Stimulated activated CD8-positive, alpha-beta memory T cell treated with anti-CD3 and anti-CD28 coated beads, Interleukin-4, amount 100 ng/mL, for 48 hours (primary cell): ENCODE data around the gene GFM2.
"Not testable (repeated sequence)": the region's sequence is repeated elsewhere in the genome, so short reads cannot be mapped to it uniquely, and the experiment has no call there.

ENCODE experiments used
- DNase-seq: peaks from one replicate; pipeline ENCODE4 v3.0.0-alpha.2; 2020

Gene GFM2, protein sequence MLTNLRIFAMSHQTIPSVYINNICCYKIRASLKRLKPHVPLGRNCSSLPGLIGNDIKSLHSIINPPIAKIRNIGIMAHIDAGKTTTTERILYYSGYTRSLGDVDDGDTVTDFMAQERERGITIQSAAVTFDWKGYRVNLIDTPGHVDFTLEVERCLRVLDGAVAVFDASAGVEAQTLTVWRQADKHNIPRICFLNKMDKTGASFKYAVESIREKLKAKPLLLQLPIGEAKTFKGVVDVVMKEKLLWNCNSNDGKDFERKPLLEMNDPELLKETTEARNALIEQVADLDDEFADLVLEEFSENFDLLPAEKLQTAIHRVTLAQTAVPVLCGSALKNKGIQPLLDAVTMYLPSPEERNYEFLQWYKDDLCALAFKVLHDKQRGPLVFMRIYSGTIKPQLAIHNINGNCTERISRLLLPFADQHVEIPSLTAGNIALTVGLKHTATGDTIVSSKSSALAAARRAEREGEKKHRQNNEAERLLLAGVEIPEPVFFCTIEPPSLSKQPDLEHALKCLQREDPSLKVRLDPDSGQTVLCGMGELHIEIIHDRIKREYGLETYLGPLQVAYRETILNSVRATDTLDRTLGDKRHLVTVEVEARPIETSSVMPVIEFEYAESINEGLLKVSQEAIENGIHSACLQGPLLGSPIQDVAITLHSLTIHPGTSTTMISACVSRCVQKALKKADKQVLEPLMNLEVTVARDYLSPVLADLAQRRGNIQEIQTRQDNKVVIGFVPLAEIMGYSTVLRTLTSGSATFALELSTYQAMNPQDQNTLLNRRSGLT

DNA sequence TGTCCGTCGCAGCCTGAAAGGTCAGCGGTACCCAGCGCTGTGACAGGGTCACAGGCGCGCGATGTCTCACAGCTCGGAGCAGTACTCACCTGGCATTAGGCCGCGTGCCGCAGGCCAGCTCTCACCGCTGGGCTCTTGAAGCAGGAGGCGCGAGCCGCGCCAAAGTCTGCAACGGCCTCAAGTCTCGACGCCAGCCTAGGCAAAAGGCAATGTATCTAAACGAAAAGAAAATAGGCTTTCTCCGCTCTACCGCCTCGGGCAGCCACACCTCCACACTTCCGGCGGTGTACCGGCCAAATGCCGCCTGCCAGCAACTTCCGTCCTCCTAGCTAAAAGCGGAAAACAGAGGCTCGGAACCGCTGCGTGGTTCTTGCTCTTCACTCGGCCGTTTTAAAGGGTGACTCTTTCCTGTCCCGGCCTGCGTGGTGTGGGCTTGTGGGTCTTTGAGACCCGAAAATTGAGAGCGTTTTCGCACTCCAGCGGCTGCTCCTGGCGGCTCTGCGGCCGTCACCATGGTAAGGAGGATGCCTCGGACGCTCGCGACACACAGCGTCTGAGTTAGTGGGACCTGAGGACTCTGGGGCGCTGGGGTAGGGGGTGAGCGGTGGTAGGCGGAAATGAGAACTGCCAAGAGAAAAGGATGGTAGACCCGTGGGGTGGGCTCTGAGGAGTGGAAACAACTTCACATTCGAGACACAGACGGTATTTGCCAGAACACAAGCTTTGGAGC, at the start of gene GFM2, which contains the start of gene NSA2:
Gene GFM2 (minus strand): TSS at position 269 of the 730 bp plus-strand sequence. CDS start 3,375 bp downstream, outside the sequence.
Gene NSA2 (plus strand): TSS at position 401 of the 730 bp plus-strand sequence. CDS start 112 bp downstream, at position 513.
- peak; percentile 94 for DNase-seq

GRCh38 chr5:74810915-74811314, 44.0 kb upstream of the GFM2 start:
- DNase-seq = no peak

DNA sequence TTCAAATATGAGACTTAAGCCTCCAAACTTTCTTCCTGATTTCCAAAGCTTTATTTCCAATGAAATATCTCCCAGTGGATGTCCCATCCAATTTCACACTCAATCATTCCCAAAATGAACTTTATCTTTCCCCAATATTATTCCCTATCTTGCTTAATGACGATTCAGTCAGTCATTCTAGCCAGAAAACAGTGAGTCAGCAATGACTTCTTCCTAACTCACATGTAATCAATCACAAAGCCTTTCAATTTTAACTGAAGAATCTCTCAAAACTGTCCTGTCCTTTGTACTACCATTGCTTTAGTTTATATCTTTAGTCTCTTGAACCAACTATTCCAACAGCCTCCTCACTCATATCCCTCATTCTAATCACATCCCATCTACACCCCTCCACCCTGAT, 35.0 kb upstream of the GFM2 start:
- no peak for DNase-seq

GRCh38 chr5:74801197-74801596, 34.3 kb upstream of the GFM2 start:
- no peak for DNase-seq

DNA sequence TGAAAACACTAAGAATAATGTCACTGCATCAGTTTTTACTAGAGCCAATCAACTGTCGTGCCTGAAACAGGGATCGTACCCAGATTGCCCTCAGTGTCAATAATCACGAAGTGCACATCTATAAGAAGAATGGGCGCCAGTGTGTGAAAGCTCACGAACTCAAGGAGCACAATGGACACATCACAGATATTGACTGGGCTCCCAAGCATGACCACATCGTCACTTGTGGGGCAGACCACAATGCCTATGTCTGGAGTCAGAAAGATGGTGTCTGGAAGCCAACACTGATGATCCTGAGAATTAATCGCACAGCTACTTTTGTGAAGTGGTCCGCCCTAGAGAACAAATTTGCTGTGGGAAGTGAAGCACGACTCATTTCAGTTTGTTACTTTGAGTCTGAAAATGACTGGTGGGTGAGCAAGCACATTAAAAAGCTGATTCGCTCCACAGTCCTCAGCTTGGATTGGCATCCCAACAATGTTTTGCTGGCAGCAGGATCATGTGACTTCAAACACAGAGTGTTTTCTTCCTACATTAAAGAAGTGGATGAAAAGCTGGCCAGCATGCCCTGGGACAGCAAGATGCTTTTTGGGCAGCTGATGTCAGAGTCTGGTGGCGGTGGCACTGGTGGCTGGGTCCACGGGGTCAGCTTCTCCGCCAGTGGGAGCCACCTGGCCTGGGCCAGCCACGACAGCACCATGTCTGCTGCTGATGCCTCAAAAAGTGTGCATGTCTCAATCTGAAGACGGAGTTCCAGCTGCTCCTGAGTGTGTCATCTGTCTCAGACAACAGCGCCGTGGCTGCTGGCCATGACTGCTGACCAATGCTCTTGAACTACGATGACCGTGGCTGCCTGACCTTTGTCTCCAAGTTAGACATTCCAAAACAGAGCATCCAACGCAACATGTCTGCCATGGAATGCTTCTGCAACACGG, 32.3 kb upstream of the GFM2 start:
- DNase-seq = no peak

DNA sequence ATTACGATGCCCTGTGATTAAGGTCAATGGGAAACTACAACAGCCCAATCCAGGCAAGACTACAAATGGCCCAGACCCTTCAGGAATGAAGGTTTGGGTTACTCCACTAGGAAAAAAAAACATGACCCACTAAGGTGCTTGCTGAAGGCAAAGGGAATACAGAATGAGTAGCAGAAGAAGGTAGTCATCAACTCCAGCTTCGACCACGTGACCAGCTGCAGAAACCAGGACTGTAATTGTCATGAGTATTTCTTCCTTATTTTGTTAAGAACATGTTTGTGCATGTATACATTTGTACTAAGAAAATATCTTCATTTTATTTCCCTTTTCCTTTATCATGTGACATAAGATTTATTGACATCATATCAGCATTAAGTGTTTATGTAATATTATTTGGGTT, 24.8 kb upstream of the GFM2 start:
- DNase-seq = not testable (repeated sequence)

GRCh38 chr5:74787424-74787823, 20.5 kb upstream of the GFM2 start:
- DNase-seq = no peak

DNA sequence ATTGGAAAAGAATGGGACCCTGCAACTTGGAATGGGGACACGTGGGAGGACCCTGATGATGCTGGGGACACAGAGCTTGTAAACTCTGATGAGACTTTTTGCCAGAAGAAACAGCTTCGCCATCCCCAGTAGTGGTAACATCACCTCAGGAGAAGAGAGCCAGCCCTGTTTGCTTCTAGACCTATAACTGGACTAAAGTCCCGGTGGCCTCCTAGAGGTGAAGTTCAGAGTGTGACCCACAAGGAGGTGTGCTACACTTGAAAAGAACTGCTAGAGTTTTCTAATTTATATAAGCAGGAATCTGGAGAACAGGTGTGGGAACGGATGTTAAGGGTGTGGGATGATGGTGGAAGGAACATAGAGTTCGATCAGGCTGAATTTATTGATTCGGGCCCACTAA, 19.9 kb upstream of the GFM2 start:
- no peak for DNase-seq

DNA sequence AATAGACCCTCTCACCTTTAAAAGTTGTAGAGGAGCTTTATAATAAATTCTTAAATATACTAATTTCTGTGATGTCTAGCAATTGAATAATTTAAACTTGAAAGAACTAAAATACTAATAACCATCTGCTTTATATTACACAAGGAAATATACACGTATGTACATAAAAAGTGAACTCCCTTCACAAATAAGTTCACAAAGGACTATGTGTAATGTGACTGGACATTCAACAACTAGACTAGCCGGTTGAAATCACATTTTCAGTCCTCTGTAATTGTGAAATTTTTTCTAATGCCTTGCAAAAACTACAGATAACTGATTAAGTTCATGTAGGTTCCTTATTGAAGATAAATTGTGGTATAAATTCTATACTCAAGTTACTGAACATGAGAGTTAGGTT, 11.7 kb upstream of the GFM2 start:
- DNase-seq = no peak

DNA sequence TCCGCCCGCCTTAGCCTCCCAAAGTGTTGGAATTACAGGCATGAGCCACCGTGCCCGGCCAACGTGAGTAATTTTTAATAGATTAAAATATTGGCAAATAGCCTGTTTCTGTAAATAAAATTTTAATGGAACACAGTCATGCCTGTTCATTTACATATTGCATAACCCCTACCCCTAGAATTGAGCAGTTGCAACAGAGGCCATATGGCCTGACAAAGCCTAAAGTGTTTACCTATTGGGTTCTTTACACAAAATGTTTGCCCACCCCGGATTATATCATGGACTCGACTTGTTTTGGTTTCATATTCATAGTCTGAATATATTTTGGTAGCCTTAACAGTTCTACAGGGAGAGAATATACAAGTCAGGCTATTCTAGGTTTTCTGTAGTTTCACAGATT, 5.4 kb upstream of the GFM2 start:
- no peak for DNase-seq

DNA sequence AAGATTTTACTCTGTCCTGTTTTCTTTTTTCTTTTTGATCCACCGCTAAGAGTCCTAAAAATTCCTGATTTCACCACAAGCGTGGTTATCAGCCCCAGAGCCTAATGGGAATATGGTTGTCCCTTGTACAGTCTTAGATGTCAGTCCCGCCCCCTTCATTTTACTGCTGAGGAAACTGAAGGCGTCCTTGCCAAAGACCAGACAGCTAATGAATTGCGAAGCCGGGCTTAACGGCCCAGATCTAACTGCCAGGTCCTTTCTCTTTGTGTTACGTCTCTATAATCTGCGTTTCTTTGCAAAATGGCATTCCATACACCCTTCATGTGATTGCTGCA, 629 bp upstream of the GFM2 start:
- DNase-seq = peak; percentile 30

- DNase-seq = no peak
Observed at GRCh38 chr5:74766418-74766848, 484 bp downstream of the GFM2 start.

GRCh38 chr5:74765929-74766328, 988 bp downstream of the GFM2 start:
- DNase-seq = no peak

- no peak for DNase-seq
Observed at GRCh38 chr5:74765201-74765600, 1.7 kb downstream of the GFM2 start.

DNA sequence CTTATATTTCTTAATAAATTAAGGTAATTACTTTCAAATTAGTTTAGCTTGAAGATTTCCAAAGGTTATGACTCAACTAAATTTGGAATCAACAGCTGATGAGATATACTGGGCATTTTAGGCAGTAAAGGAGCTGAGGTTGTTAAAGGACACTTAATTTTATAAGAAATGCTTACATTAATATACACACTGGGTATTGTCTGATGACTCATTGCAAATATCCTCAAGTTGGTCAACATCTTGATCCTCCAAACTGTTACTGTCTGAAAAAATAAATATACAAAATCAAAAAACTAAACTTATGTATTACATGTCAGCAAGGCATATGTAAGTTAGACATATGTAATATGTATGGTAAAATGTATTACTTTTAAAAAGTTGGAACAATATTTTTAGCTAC, 3.4 kb downstream of the GFM2 start:
- DNase-seq = no peak

DNA sequence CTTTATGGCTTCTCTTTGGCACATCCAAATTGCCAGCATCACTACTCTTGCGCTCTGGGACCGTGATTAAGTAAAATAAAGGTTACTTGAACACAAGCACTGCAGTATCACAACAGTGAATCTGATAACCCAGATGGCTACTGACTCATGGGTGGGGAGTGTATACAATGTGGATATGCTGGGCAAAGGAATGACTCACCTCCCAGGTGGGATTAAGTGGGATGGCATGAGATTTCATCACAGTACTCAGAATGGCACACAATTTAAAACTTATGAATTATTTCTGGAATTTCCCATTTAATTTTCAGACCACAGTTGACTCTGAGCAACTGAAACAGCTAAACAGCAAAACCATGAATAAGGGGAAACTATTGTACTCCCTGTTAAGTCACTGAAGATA, 4.3 kb downstream of the GFM2 start:
- DNase-seq = peak; percentile 32

DNA sequence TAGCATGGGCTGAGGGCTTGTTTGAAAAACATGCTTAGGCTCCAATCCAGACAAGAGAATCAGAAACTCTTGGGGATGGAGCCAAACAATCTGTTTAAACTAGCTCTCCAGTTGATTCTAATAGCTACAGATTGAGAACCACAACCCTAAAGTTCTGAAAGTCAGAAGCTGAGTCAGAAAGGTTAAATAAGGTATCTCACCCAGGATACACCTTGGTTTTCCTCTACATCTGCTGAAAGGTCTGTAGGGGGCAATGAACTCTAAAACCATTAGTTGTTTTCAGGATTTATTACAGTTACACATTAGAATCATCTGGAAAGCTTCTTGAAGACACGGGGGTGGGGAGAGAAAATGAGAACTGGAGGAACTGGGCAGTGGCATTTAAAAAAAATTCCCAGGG, 5.7 kb downstream of the GFM2 start:
- DNase-seq = no peak

DNA sequence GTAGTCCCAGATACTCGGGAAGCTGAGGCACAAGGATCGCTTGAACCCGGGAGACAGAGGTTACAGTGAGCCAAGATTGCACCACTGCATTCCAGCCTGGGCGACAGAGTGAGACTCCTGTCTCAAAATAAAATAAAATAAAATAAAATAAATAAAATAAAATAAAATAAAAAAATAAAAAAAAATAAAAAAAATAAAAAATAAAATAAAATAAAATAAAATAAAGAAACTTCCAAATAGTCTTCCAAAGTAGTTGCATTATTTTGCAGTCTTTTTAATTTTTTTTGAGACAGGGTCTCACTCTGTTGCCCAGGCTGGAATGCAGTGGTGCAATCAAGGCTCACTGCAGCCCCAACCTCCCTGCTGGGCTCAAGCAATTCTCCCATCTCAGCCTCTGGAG, 18.2 kb downstream of the GFM2 start:
- DNase-seq = not testable (repeated sequence)

DNA sequence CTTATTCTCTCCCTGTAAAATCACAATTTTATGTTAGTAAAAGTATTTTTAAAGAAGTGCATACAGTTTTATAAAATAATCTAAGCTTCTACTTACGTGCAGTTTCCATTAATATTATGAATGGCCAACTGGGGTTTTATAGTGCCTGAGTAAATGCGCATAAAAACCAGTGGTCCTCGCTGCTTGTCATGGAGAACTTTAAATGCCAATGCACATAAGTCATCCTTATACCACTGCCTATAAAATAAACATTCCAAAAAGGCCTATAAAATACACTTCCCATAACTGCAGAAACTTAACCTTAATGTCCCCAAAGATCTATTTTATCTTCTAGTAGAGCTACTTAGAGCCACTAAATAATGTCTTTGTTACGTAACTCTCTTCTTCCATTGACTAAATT, 28.5 kb downstream of the GFM2 start:
- no peak for DNase-seq

GRCh38 chr5:74736759-74737158, 30.2 kb downstream of the GFM2 start:
- no peak for DNase-seq

DNA sequence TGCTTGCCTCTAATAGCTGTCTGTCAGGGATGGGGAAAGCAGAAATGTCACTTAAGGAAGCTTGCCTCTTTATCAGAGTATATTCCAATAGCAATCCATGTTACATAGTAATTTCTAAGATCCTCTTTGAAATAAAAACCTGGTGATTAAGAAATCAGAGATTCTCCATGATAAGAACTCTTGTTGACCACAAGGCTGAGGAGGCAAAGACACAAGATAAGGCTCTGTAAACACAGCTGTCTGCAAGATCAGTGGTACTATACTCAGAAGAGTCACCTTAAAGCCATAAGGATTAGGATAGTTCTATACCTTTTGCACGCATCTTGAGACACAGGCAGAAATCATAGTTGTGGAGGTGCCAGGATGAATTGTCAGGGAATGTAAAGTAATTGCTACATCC, 41.6 kb downstream of the GFM2 start:
- no peak for DNase-seq

- no peak for DNase-seq
Observed at GRCh38 chr5:74722271-74722670, 44.6 kb downstream of the GFM2 start.
